Activated naive CD4-positive, alpha-beta T cell treated with Interleukin-2 at 50 U/mL for 16 hours (primary cell): ENCODE measurements around the gene GMEB2.

Experiments
- DNase-seq: peaks from one replicate; pipeline ENCODE4 v3.0.0-alpha.2; 2020

Gene GMEB2

GRCh38 chr20:63555661-63556381, 71.1 kb downstream of the GMEB2 start:
- no peak for DNase-seq

- DNase-seq = no peak
These were observed 72.3 kb downstream of the GMEB2 start for GRCh38 chr20:63554361-63555278.

GRCh38 chr20:63553933-63554290, 73.0 kb downstream of the GMEB2 start, which contains the start of gene FNDC11:
Gene FNDC11, plus strand, starts transcription at chr20:63554159. Its CDS starts 1,505 bp downstream, at chr20:63555664.
- DNase-seq = peak; percentile 45

GRCh38 chr20:63553251-63553932, 73.5 kb downstream of the GMEB2 start:
- peak; percentile 88 for DNase-seq

- DNase-seq = peak; percentile 38
These were observed 74.2 kb downstream of the GMEB2 start for GRCh38 chr20:63552481-63553249.

GRCh38 chr20:63551068-63551467, 75.8 kb downstream of the GMEB2 start:
- no peak for DNase-seq

- no peak for DNase-seq
These were observed 77.1 kb downstream of the GMEB2 start for GRCh38 chr20:63549679-63550282.

GRCh38 chr20:63549019-63549418, 77.9 kb downstream of the GMEB2 start:
- no peak for DNase-seq

GRCh38 chr20:63548542-63548941, 78.4 kb downstream of the GMEB2 start:
- DNase-seq = no peak

GRCh38 chr20:63547725-63548480, 79.0 kb downstream of the GMEB2 start, which contains the start of gene SRMS:
Gene SRMS, minus strand, starts transcription at chr20:63547749. Its CDS starts 286 bp downstream, at chr20:63547463.
- DNase-seq = no peak

- DNase-seq = no peak
These were observed 79.8 kb downstream of the GMEB2 start for GRCh38 chr20:63546956-63547724.

- no peak for DNase-seq
These were observed 80.5 kb downstream of the GMEB2 start for GRCh38 chr20:63546256-63546955.

GRCh38 chr20:63545814-63546213, 81.1 kb downstream of the GMEB2 start:
- DNase-seq = no peak

GRCh38 chr20:63544958-63545516, 81.9 kb downstream of the GMEB2 start:
- no peak for DNase-seq

GRCh38 chr20:63544241-63544957, 82.5 kb downstream of the GMEB2 start:
- DNase-seq = no peak

GRCh38 chr20:63543733-63544132, 83.2 kb downstream of the GMEB2 start:
- no peak for DNase-seq

- DNase-seq = no peak
These were observed 83.8 kb downstream of the GMEB2 start for GRCh38 chr20:63543131-63543530.

GRCh38 chr20:63542696-63543095, 84.2 kb downstream of the GMEB2 start:
- no peak for DNase-seq
